BJ (cell line): ENCODE results near the gene NHSL1. TPM values are rescaled to one million over a fixed set of nuclear protein-coding genes. Genes with fewer than 3 reads are reported as not detected.

Source experiments
- CTCF ChIA-PET: fragments of 350-600 bp; formaldehyde crosslinking; extraction: SDS; loops from one replicate; lab custom pipeline; 2021; ENCODE audit warnings: antibody characterized with exemption, inconsistent platforms; lab: Yijun Ruan, JAX
- POLR2A ChIA-PET: fragments of 300-600 bp; sonication (Branson Sonifier 250); formaldehyde crosslinking; extraction: SDS; loops from one replicate; lab custom pipeline; 2021; ENCODE audit warnings: antibody characterized with exemption; lab: Charles Lee
- DNase-seq: peaks from one replicate; pipeline ENCODE4 v3.0.0-alpha.2; 2011; ENCODE audit warnings: low read depth
- H3K27me3 ChIP-seq: 2 replicates; pipeline ENCODE4 v1.6.0; 2011; ENCODE audit warnings: low read length; ENCODE audit not compliant: control insufficient read depth, insufficient read depth
- H3K36me3 ChIP-seq: 2 replicates; pipeline ENCODE4 v1.5.1; 2011; ENCODE audit warnings: low read length; ENCODE audit not compliant: control insufficient read depth, insufficient read depth
- H3K4me3 ChIP-seq: 2 replicates; pipeline ENCODE4 v1.5.1; 2011; ENCODE audit warnings: low read depth, mild to moderate bottlenecking, control low read depth, low read length
- CTCF ChIP-seq: IDR thresholded peaks from 2 replicates; pipeline ENCODE4 v1.5.1; 2011; ENCODE audit warnings: low read depth, mild to moderate bottlenecking, control low read depth, inconsistent platforms, low read length, moderate library complexity; ENCODE audit not compliant: insufficient read depth
- polyA plus RNA-seq: library from polyadenylated mRNA; depleted of rRNA; stranded (reverse); fragments of >200 nt; gene quantifications from 2 replicates; pipeline ENCODE4 v1.2.3, GENCODE V29; 2011

The NHSL1 gene
- polyA plus RNA-seq, 1 experiment = 3.6 TPM

DNA sequence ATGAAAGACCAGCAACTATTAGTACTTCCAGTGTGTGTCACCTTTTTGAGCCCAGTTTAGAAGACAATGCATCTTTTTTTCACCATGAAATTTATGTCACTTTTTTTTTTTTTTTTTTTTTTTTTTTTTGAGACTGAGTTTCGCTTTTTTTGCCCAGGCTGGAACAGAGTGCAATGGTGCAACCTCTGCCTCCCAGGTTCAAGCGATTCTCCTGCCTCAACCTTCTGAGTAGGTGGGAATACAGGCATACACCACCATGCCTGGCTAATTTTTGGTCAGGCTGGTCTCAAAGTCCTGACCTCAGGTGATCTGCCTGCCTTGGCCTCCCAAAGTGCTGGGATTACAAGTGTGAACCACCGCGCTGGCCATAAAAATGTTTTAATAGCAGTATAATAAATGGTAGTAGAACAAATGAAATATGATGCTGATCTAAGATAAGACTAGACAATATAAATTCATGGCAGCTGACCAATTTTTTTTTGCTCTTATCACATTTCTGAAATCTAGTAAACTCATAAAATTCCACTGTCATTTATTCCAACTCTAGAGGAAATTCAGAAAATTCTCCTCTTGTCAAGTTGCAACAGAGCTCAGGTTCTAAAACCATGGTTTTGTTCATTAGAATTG is 21.3 kb downstream of the NHSL1 start:
- no peak for TF ChIP-seq CTCF
- H3K27me3 ChIP-seq = no peaks in the 10 kb centered on the region
- CTCF ChIA-PET = interaction anchor here (1.2 kb wide), 1 partner anchor 9 kb away, joined by 3 read pairs; no protein-coding TSS in a partner anchor
- DNase-seq = no peak
- no peak overlapping the region for H3K4me3 ChIP-seq
- no peaks in the 10 kb centered on the region for H3K36me3 ChIP-seq
- POLR2A ChIA-PET = interaction anchor here (0.7 kb wide), 1 partner anchor 15 kb away, joined by 4 read pairs; no protein-coding TSS in a partner anchor

GRCh38 chr6:138476116-138476515 is 23.2 kb downstream of the NHSL1 start:
- CTCF ChIA-PET = interaction anchor here (1.7 kb wide), 1 partner anchor 31 kb away, joined by 3 read pairs; no protein-coding TSS in a partner anchor

GRCh38 chr6:138473144-138473543 is 26.1 kb downstream of the NHSL1 start:
- CTCF ChIA-PET = interaction anchor here (0.6 to 1.2 kb wide), 2 partner anchors 21 to 220 kb away, joined by 3 to 4 read pairs; no protein-coding TSS in a partner anchor
- POLR2A ChIA-PET = no interaction called here
- H3K4me3 ChIP-seq = no peak overlapping the region
- DNase-seq = no peak
- H3K36me3 ChIP-seq = no peaks in the 10 kb centered on the region
- TF ChIP-seq CTCF = no peak
- H3K27me3 ChIP-seq = no peaks in the 10 kb centered on the region

More at GRCh38 chr6:138476116-138476515, 23.2 kb downstream of the NHSL1 start:
- POLR2A ChIA-PET = no interaction called here
- no peaks in the 10 kb centered on the region for H3K27me3 ChIP-seq
- TF ChIP-seq CTCF = no peak
- H3K4me3 ChIP-seq = no peak overlapping the region
- DNase-seq = no peak
- H3K36me3 ChIP-seq = no peaks in the 10 kb centered on the region

GRCh38 chr6:138468320-138469015 is 30.8 kb downstream of the NHSL1 start:
- Histone ChIP-seq H3K36me3 (no peaks in the 10 kb centered on the region), H3K27me3 (no peaks in the 10 kb centered on the region), H3K4me3 (no peak overlapping the region)
- no peak for DNase-seq
- ChIA-PET CTCF (interaction anchor here (1.1 kb wide), 1 partner anchor 41 kb away, joined by 3 read pairs; no protein-coding TSS in a partner anchor), POLR2A (no interaction called here)
- no peak for TF ChIP-seq CTCF

- H3K36me3 ChIP-seq = no peaks in the 10 kb centered on the region
- POLR2A ChIA-PET = no interaction called here
Observed at GRCh38 chr6:138467901-138468300, 31.4 kb downstream of the NHSL1 start.

More at GRCh38 chr6:138467901-138468300, 31.4 kb downstream of the NHSL1 start:
- DNase-seq = no peak
- CTCF ChIA-PET = no interaction called here
- Histone ChIP-seq H3K27me3 (no peaks in the 10 kb centered on the region), H3K4me3 (no peak overlapping the region)
- no peak for TF ChIP-seq CTCF
